SK-N-SH treated with all-trans-retinoic acid at 6 μM for 48 hours (cell line): ENCODE measurements around the gene BRD1.
"Not testable (repeated sequence)": the region's sequence is repeated elsewhere in the genome, so short reads cannot be mapped to it uniquely, and the experiment has no call there.

ENCODE experiments used
- ATAC-seq: fragments of 200-7000 bp; cut with Tn5 transposase; 3 replicates; pipeline ENCODE4 v1.9.1; 2020; ENCODE audit warnings: mild to moderate bottlenecking, moderate library complexity
- ARNTL ChIP-seq: fragments of 450-650 bp; formaldehyde crosslinking; IDR thresholded peaks from 2 replicates; pipeline ENCODE4 v1.5.0; 2020; ENCODE audit warnings: low read depth, mild to moderate bottlenecking, moderate library complexity, borderline replicate concordance
- CREB5 ChIP-seq: fragments of 250-450 bp; sonication (Bioruptor Pico); IDR thresholded peaks from 2 replicates; pipeline ENCODE4 v1.5.1; 2020; ENCODE audit warnings: low read depth, mild to moderate bottlenecking, moderate library complexity
- CSDC2 ChIP-seq: fragments of 250-450 bp; sonication (Bioruptor Pico); IDR thresholded peaks from 2 replicates; pipeline ENCODE4 v1.5.0; 2020; ENCODE audit warnings: mild to moderate bottlenecking, moderate library complexity
- CSRNP3 ChIP-seq: fragments of 250-450 bp; sonication (Bioruptor Pico); IDR thresholded peaks from 2 replicates; pipeline ENCODE4 v1.5.1; 2021; ENCODE audit warnings: mild to moderate bottlenecking, moderate library complexity
- ESRRG ChIP-seq: fragments of 250-450 bp; sonication (Bioruptor Pico); IDR thresholded peaks from 2 replicates; pipeline ENCODE4 v1.6.1; 2021; ENCODE audit warnings: mild to moderate bottlenecking
- ISL1 ChIP-seq: fragments of 250-450 bp; sonication (Bioruptor Pico); IDR thresholded peaks from 2 replicates; pipeline ENCODE4 v2.1.2; 2022; ENCODE audit warnings: mild to moderate bottlenecking, moderate library complexity
- OSR1 ChIP-seq: fragments of 250-450 bp; sonication (Bioruptor Pico); IDR thresholded peaks from 2 replicates; pipeline ENCODE4 v1.8.0; 2022; ENCODE audit warnings: moderate library complexity, mild to moderate bottlenecking, inconsistent platforms
- PPARA ChIP-seq: fragments of 250-450 bp; sonication (Bioruptor Pico); IDR thresholded peaks from 2 replicates; pipeline ENCODE4 v1.5.0; 2020; ENCODE audit warnings: mild to moderate bottlenecking, borderline replicate concordance
- RARB ChIP-seq: fragments of 250-450 bp; sonication (Bioruptor Pico); IDR thresholded peaks from 2 replicates; pipeline ENCODE4 v1.8.0; 2021; ENCODE audit warnings: mild to moderate bottlenecking, moderate library complexity
- TCF4 ChIP-seq: fragments of 250-450 bp; sonication (Bioruptor Pico); IDR thresholded peaks from 2 replicates; pipeline ENCODE4 v1.8.0; 2021; ENCODE audit warnings: mild to moderate bottlenecking, moderate library complexity, borderline replicate concordance
- ZC3H10 ChIP-seq: fragments of 250-450 bp; sonication (Bioruptor Pico); IDR thresholded peaks from 2 replicates; pipeline ENCODE4 v1.5.1; 2021; ENCODE audit warnings: mild to moderate bottlenecking, moderate library complexity
- ZFP3 ChIP-seq: fragments of 250-450 bp; sonication (Bioruptor Pico); IDR thresholded peaks from 2 replicates; pipeline ENCODE4 v1.5.0; 2020; ENCODE audit warnings: mild to moderate bottlenecking, moderate library complexity
- ZFP30 ChIP-seq: fragments of 450-650 bp; formaldehyde crosslinking; IDR thresholded peaks from 2 replicates; pipeline ENCODE4 v1.5.0; 2022; ENCODE audit warnings: mild to moderate bottlenecking, moderate library complexity
- ZNF565 ChIP-seq: fragments of 450-650 bp; formaldehyde crosslinking; conservative IDR thresholded peaks from 2 replicates; pipeline ENCODE4 v1.5.0; 2020; ENCODE audit warnings: low read depth, mild to moderate bottlenecking, moderate library complexity
- ZNF70 ChIP-seq: fragments of 450-650 bp; formaldehyde crosslinking; IDR thresholded peaks from 2 replicates; pipeline ENCODE4 v1.5.0; 2020; ENCODE audit warnings: mild to moderate bottlenecking, moderate library complexity
- ZNF8 ChIP-seq: fragments of 450-650 bp; formaldehyde crosslinking; IDR thresholded peaks from 2 replicates; pipeline ENCODE4 v1.5.0; 2020; ENCODE audit warnings: mild to moderate bottlenecking, moderate library complexity
- TF ChIP-seq, protein P1 (sequence below): fragments of 250-450 bp; sonication (Bioruptor Pico); IDR thresholded peaks from 2 replicates; pipeline ENCODE4 v1.8.0; 2021; ENCODE audit warnings: low read depth, mild to moderate bottlenecking, moderate library complexity, borderline replicate concordance

BRD1 gene

DNA sequence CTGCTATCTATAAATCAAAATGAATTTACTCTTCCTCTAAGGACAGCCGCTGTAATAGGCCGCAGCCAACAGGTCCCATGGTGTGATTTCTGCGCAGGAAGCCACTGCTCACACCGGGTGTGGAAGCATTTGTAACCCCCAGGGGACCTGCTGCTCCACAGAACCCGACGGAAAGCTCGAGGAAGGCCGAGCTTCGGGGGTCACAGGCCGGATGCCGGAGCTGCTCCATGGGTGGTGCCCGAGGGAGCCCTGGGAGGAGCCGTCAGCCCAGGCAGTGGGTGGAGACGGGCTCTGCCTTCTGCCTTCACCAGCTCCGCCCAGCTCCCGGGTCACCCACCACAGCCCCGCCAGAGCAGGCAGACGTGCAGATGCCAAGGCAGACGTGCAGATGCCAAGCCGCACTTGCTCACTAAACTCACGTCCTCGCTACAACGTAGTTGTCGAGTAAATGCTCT lies 63.5 kb downstream of the BRD1 start:
- no peak for ATAC-seq
- TF ChIP-seq, protein P1, sequence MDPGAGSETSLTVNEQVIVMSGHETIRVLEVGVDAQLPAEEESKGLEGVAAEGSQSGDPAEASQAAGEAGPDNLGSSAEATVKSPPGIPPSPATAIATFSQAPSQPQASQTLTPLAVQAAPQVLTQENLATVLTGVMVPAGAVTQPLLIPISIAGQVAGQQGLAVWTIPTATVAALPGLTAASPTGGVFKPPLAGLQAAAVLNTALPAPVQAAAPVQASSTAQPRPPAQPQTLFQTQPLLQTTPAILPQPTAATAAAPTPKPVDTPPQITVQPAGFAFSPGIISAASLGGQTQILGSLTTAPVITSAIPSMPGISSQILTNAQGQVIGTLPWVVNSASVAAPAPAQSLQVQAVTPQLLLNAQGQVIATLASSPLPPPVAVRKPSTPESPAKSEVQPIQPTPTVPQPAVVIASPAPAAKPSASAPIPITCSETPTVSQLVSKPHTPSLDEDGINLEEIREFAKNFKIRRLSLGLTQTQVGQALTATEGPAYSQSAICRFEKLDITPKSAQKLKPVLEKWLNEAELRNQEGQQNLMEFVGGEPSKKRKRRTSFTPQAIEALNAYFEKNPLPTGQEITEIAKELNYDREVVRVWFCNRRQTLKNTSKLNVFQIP (CRISPR knock-in tag): no peak
- TF ChIP-seq ARNTL (CRISPR knock-in tag) (no peak), CREB5 (no peak), CSDC2 (CRISPR knock-in tag) (no peak), ZNF565 (CRISPR knock-in tag) (no peak), ZNF8 (CRISPR knock-in tag) (no peak), CSRNP3 (CRISPR knock-in tag) (no peak), ZC3H10 (CRISPR knock-in tag) (no peak), ZNF70 (CRISPR knock-in tag) (no peak), ESRRG (no peak), ZFP30 (CRISPR knock-in tag) (no peak), ISL1 (CRISPR knock-in tag) (no peak), TCF4 (CRISPR knock-in tag) (no peak), OSR1 (no peak)

GRCh38 chr22:49763696-49764095 lies 64.0 kb downstream of the BRD1 start:
- no peak for TF ChIP-seq ARNTL (CRISPR knock-in tag)
- TF ChIP-seq, protein P1 (CRISPR knock-in tag): no peak
- no peak for TF ChIP-seq OSR1
- TF ChIP-seq, all 23 proteins: peak for 0
- ATAC-seq: no peak

GRCh38 chr22:49763138-49763537 lies 64.5 kb downstream of the BRD1 start:
- no peak for ATAC-seq

GRCh38 chr22:49762571-49762970 lies 65.1 kb downstream of the BRD1 start:
- not testable (repeated sequence) for ATAC-seq

More at GRCh38 chr22:49763138-49763537, 64.5 kb downstream of the BRD1 start:
- TF ChIP-seq ZNF8 (CRISPR knock-in tag) (no peak), ZNF565 (CRISPR knock-in tag) (no peak), CREB5 (no peak)

GRCh38 chr22:49761836-49762235 lies 65.8 kb downstream of the BRD1 start:
- TF ChIP-seq ARNTL (CRISPR knock-in tag) (no peak), CSRNP3 (CRISPR knock-in tag) (no peak), PPARA (no peak), ZNF565 (CRISPR knock-in tag) (no peak), OSR1 (no peak), CREB5 (no peak), ZFP3 (CRISPR knock-in tag) (no peak), RARB (no peak), CSDC2 (CRISPR knock-in tag) (no peak)
- ATAC-seq: no peak
